SK-N-MC (cell line): Measurements from ENCODE around the gene DCAF17.

Experiments
- EZH2 ChIP-seq: fragments of 200-600 bp; sonication (generic); IDR thresholded peaks from one replicate; pipeline ENCODE4 v1.6.1; 2017; ENCODE audit warnings: antibody characterized with exemption
- FOXP2 ChIP-seq: optimal IDR thresholded peaks from 2 replicates; pipeline ENCODE3; 2011; ENCODE audit warnings: mild to moderate bottlenecking, moderate library complexity; ENCODE audit not compliant: insufficient read depth; ENCODE audit errors: extremely low read length, control extremely low read depth

GRCh38 chr2:171441470-171441869, 7.4 kb downstream of the DCAF17 start:
- TF ChIP-seq FOXP2 = no peak
- TF ChIP-seq EZH2 = no peak
